Smooth muscle cell (in vitro differentiated cells): ENCODE results near the gene ABCD3. TPM values are rescaled to one million over a fixed set of nuclear protein-coding genes. Genes with fewer than 3 reads are reported as not detected.
A peak's percentile ranks its signal among the peaks of the same experiment; 100 is the strongest.

Experiments used
- DNase-seq: peaks from one replicate; lab custom pipeline; 2025; ENCODE audit not compliant: unreplicated experiment; lab: John Stamatoyannopoulos, UW
- H2AFZ ChIP-seq: fragments of 200-600 bp; sonication (generic); 2 replicates; pipeline ENCODE4 v1.6.0; 2016; ENCODE audit warnings: antibody characterized with exemption, low read depth, mild to moderate bottlenecking
- H3F3A ChIP-seq: fragments of 200-600 bp; sonication (generic); 2 replicates; pipeline ENCODE4 v1.6.0; 2017; ENCODE audit warnings: antibody characterized with exemption, low read depth
- H3K27ac ChIP-seq: fragments of 200-600 bp; sonication (generic); 2 replicates; pipeline ENCODE4 v1.5.1; 2016; ENCODE audit warnings: low read depth, mild to moderate bottlenecking
- H3K27me3 ChIP-seq: fragments of 200-600 bp; sonication (generic); 2 replicates; pipeline ENCODE4 v1.6.1; 2016; ENCODE audit warnings: low read depth, mild to moderate bottlenecking
- H3K36me3 ChIP-seq: fragments of 200-600 bp; sonication (generic); 2 replicates; pipeline ENCODE4 v1.5.1; 2016; ENCODE audit warnings: low read depth
- H3K4me1 ChIP-seq: fragments of 200-600 bp; sonication (generic); 2 replicates; pipeline ENCODE4 v1.5.1; 2016; ENCODE audit warnings: low read depth
- H3K4me2 ChIP-seq: fragments of 200-600 bp; sonication (generic); 2 replicates; pipeline ENCODE4 v1.6.0; 2016; ENCODE audit warnings: mild to moderate bottlenecking
- H3K4me3 ChIP-seq: fragments of 200-600 bp; sonication (generic); 2 replicates; pipeline ENCODE4 v1.5.1; 2016; ENCODE audit warnings: mild to moderate bottlenecking
- H3K79me2 ChIP-seq: fragments of 200-600 bp; sonication (generic); 2 replicates; pipeline ENCODE4 v1.6.0; 2016; ENCODE audit warnings: low read depth, mild to moderate bottlenecking
- H3K9ac ChIP-seq: fragments of 200-600 bp; sonication (generic); 2 replicates; pipeline ENCODE4 v1.6.0; 2016; ENCODE audit warnings: low read depth
- H3K9me3 ChIP-seq: fragments of 200-600 bp; sonication (generic); replicated peaks from 2 replicates; pipeline ENCODE4 v1.5.1; 2016; ENCODE audit warnings: low read depth
- H4K20me1 ChIP-seq: fragments of 200-600 bp; sonication (generic); 2 replicates; pipeline ENCODE4 v1.6.0; 2016; ENCODE audit warnings: low read depth
- CTCF ChIP-seq: fragments of 200-600 bp; sonication (generic); IDR thresholded peaks from 2 replicates; pipeline ENCODE4 v1.5.1; 2017; ENCODE audit warnings: borderline replicate concordance, mild to moderate bottlenecking, antibody characterized with exemption; ENCODE audit not compliant: insufficient read depth, poor library complexity, severe bottlenecking
- WGBS: methylation state at CpG from one replicate; pipeline ENCODE4 v1.1.7; 2016; ENCODE audit warnings: low lambda C conversion rate; 5-methylcytosine and 5-hydroxymethylcytosine counted together
- polyA plus RNA-seq: library from polyadenylated mRNA; unstranded; fragments of >200 nt; fragmentation: Nextera tagmentation; extraction: Ambion mirVana; gene quantifications from 2 replicates; pipeline ENCODE4 v1.2.1, GENCODE V29; 2016
- total RNA-seq: library from RNA; depleted of rRNA; stranded (reverse); fragments of >200 nt; gene quantifications from 2 replicates; pipeline ENCODE4 v1.2.3, GENCODE V29; 2014

The ABCD3 gene
- total and polyA plus RNA-seq, 2 experiments from 2014 or later = 22.5 to 42.4 TPM

GRCh38 chr1:94552071-94552586, 133.9 kb downstream of the ABCD3 start:
- Histone ChIP-seq H3K9me3 (no peaks in the 10 kb centered on the region), H3F3A (peaks cover 46% of the 10 kb centered on the region), H3K36me3 (no peaks in the 10 kb centered on the region), H3K4me1 (peaks cover 53% of the 10 kb centered on the region), H3K79me2 (no peaks in the 10 kb centered on the region), H3K27ac (peak overlapping the region; percentile 87), H3K9ac (no peak overlapping the region), H3K4me3 (no peak overlapping the region), H2AFZ (no peak overlapping the region), H3K4me2 (peak overlapping the region; percentile 51), H4K20me1 (no peaks in the 10 kb centered on the region), H3K27me3 (no peaks in the 10 kb centered on the region)
- 67% methylated on average over 8 of the region's 8 CpGs for WGBS
- DNase-seq = no peak
- TF ChIP-seq CTCF = no peak

DNA sequence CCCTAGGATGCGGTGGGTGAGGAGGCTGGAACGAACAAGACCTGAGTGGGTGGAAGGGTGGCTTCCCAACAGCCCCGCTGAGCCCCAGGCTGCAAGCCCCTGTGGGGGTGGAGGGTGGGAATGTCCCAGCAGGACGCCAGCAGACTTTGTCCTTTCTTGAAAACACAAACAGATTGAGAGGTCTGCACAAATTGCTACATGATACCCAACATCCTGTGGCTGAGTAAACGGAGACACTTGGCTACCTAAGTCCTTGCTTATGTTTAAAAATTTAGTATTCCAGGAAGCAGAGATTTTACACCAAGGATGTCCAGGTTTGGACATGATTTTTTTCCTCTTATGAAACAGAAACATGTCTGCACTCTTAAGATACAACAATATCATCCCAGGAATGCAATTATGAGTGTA, 135.1 kb downstream of the ABCD3 start:
- no peak for DNase-seq
- no peak for TF ChIP-seq CTCF
- Histone ChIP-seq H3K4me1 (peaks cover 53% of the 10 kb centered on the region), H3K9ac (no peak overlapping the region), H3K9me3 (no peaks in the 10 kb centered on the region), H4K20me1 (no peaks in the 10 kb centered on the region), H3F3A (peaks cover 46% of the 10 kb centered on the region), H3K4me2 (peak overlapping the region; percentile 74), H3K36me3 (no peaks in the 10 kb centered on the region), H2AFZ (no peak overlapping the region), H3K4me3 (no peak overlapping the region), H3K79me2 (no peaks in the 10 kb centered on the region), H3K27me3 (no peaks in the 10 kb centered on the region), H3K27ac (peak overlapping the region; percentile 75)
- 5% methylated on average over 5 of the region's 5 CpGs for WGBS

DNA sequence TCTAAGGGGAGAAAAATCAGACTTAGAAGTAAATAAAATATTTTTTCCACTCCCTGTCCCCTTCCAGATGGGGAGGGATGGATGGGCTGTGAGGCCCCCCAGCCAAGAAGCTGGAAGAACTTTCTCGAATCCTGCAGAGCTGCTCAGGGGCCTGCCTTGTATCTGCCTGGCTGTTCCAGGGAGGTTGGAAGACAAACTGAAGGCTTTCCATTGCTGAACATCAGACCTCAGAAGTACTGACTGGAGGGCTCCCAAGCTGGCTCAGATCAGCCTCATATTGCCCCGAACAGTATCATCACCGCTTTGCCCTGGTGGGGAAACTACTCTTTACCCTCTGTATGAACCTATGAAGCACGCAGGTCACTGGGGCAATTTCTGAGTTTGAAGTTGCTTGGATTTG, 135.7 kb downstream of the ABCD3 start:
- Histone ChIP-seq H3K36me3 (no peaks in the 10 kb centered on the region), H3K4me2 (peak overlapping the region; percentile 74)
- DNase-seq = no peak

More for the DNA sequence above, 135.7 kb downstream of the ABCD3 start:
- H3K4me3 ChIP-seq = no peak overlapping the region
- no peak for TF ChIP-seq CTCF
- peaks cover 46% of the 10 kb centered on the region for H3F3A ChIP-seq
- H2AFZ ChIP-seq = no peak overlapping the region
- H3K9me3 ChIP-seq = no peaks in the 10 kb centered on the region
- H3K27ac ChIP-seq = peak overlapping the region; percentile 75
- H3K27me3 ChIP-seq = no peaks in the 10 kb centered on the region
- no peaks in the 10 kb centered on the region for H4K20me1 ChIP-seq
- no peaks in the 10 kb centered on the region for H3K79me2 ChIP-seq
- H3K4me1 ChIP-seq = peaks cover 53% of the 10 kb centered on the region
- WGBS = 78% methylated on average over 4 of the region's 4 CpGs
- H3K9ac ChIP-seq = no peak overlapping the region
